ENCODE measurements around the gene SETD3.

DNA sequence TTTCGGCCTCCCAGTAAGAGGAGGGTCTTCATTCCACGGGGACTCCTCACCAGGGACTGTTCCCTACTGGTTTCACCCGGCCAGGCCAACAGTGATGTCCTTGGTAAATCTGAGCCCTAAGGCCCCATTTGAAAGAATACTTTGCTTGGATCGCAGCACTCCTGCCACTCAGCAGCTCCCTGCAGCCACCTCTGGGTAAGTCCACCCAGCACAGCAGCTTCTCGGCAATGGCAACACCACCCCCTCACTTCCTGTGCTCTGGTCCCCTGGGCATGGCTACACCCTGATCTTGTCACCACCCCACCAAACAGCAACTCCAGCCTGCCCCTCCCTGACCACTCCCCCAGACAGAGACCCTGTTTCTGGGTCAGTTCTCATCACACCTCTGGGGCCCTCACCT is 100.3 kb downstream of the SETD3 start:
- TF ChIP-seq, protein P1, sequence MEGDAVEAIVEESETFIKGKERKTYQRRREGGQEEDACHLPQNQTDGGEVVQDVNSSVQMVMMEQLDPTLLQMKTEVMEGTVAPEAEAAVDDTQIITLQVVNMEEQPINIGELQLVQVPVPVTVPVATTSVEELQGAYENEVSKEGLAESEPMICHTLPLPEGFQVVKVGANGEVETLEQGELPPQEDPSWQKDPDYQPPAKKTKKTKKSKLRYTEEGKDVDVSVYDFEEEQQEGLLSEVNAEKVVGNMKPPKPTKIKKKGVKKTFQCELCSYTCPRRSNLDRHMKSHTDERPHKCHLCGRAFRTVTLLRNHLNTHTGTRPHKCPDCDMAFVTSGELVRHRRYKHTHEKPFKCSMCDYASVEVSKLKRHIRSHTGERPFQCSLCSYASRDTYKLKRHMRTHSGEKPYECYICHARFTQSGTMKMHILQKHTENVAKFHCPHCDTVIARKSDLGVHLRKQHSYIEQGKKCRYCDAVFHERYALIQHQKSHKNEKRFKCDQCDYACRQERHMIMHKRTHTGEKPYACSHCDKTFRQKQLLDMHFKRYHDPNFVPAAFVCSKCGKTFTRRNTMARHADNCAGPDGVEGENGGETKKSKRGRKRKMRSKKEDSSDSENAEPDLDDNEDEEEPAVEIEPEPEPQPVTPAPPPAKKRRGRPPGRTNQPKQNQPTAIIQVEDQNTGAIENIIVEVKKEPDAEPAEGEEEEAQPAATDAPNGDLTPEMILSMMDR (IDR thresholded peaks at IDR 0.05; ENCODE audit: insufficient read depth, low read length, poor library complexity, severe bottlenecking): no peak
- no peak for TF ChIP-seq EZH2phosphoT487 (conservative IDR thresholded peaks at IDR 0.05; ENCODE audit: low read length)

Measured in SU-DHL-6 (cell line).